Tibial nerve (tissue), 3 donors: Measurements from ENCODE around the gene ISM1.

ENCODE experiments used
- POLR2A ChIP-seq, 2 donors: fragments of 450-650 bp; IDR thresholded peaks; one replicate each; pipeline ENCODE4 v1.6.1; 2017; ENCODE audit warnings: antibody characterized with exemption in 2 of 2, mild to moderate bottlenecking in 2 of 2, moderate library complexity in 2 of 2
- TF ChIP-seq, protein P1 (sequence below), 5 experiments: fragments of 200-600 bp in 3 of 5; fragments of 450-650 bp in 2 of 5; sonication (generic) in 3 of 5; IDR thresholded peaks; one replicate each; pipeline ENCODE4 v1.5.1; 2016 to 2019; ENCODE audit warnings: antibody characterized with exemption in 5 of 5, mild to moderate bottlenecking in 3 of 5, moderate library complexity in 2 of 5

- no peak for TF ChIP-seq POLR2A (IDR thresholded peaks at IDR 0.05)
- TF ChIP-seq, protein P1, sequence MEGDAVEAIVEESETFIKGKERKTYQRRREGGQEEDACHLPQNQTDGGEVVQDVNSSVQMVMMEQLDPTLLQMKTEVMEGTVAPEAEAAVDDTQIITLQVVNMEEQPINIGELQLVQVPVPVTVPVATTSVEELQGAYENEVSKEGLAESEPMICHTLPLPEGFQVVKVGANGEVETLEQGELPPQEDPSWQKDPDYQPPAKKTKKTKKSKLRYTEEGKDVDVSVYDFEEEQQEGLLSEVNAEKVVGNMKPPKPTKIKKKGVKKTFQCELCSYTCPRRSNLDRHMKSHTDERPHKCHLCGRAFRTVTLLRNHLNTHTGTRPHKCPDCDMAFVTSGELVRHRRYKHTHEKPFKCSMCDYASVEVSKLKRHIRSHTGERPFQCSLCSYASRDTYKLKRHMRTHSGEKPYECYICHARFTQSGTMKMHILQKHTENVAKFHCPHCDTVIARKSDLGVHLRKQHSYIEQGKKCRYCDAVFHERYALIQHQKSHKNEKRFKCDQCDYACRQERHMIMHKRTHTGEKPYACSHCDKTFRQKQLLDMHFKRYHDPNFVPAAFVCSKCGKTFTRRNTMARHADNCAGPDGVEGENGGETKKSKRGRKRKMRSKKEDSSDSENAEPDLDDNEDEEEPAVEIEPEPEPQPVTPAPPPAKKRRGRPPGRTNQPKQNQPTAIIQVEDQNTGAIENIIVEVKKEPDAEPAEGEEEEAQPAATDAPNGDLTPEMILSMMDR (IDR thresholded peaks at IDR 0.05): no peak
Observed at GRCh38 chr20:13255356-13255755, 34.3 kb downstream of the ISM1 start.
